HG03066 (cell line): ENCODE data around the gene NOXA1.
A peak's percentile ranks its signal among the peaks of the same experiment; 100 is the strongest.
"Not testable (repeated sequence)": the region's sequence is repeated elsewhere in the genome, so short reads cannot be mapped to it uniquely, and the experiment has no call there.

ENCODE experiments used
- ATAC-seq: cut with Tn5 transposase; IDR thresholded peaks from one replicate; pipeline ENCODE4 v1.9.1; 2021; ENCODE audit warnings: low read depth; ENCODE audit not compliant: unreplicated experiment

NOXA1 gene

DNA sequence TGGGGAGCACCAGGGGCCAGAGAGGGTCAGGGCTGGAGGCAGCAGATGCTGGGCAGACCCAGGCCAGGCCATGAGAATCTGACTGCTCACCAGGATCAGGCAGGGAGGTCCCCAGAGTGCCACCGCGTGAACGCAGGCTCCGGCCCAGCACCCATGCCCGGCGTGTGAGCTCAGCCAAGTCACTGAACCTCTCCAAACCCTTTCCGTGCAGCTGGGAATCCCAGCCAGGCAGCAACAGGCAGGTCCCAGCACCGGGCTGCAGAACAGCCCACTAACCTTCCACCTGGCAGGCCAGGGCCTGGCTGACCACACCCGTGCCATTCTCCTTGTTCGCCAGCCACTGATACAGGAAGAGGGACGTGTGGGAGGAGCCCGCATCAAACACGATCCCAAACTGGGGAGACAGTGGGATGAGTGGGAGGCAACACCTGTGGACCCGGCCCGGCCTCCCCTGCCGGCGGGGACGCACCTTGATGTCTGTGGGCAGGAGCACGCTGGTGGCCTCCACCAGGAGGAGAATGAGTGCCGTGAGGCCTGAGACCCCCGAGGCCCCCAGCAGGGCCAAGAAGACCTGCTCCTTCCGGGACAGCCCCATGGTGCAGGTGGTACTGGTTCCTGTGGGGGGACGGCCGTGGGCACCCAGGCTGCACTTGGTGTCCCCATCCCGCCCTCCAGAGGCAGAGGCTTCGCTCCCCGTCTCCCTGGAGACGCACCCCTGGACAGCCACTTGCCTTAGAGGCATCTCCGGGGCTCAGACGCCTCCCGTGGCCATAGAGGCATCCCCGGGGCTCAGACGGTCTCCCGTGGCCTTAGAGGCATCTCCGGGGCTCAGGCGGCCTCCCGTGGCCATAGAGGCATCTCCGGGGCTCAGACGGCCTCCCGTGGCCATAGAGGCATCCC, 14.7 kb downstream of the NOXA1 start:
- no peak for ATAC-seq

DNA sequence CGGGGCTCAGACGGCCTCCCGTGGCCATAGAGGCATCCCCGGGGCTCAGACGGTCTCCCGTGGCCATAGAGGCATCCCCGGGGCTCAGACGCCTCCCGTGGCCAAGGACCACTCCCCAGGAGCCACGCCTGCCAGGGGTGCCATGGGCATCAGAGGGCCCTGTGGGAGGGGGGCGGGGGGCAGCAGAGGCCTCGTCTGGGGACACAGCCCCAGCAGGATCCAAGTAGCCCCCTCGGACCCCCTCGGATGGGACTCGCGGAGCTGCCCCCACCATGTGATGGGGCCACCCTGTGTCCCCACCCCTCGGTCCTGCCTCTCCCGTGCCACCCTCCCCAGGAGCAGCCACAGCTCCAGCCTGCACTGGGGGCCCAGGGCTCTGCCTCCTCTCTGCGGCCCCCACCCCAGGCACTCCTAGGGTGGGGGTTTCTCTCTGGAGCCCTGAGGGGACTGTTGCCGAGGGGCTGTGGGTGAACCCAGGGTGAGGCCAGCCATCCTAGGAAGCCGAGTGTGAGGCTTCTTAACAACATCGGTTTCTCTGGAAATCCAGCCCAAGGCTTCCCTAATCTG, 15.5 kb downstream of the NOXA1 start:
- ATAC-seq, result no peak

DNA sequence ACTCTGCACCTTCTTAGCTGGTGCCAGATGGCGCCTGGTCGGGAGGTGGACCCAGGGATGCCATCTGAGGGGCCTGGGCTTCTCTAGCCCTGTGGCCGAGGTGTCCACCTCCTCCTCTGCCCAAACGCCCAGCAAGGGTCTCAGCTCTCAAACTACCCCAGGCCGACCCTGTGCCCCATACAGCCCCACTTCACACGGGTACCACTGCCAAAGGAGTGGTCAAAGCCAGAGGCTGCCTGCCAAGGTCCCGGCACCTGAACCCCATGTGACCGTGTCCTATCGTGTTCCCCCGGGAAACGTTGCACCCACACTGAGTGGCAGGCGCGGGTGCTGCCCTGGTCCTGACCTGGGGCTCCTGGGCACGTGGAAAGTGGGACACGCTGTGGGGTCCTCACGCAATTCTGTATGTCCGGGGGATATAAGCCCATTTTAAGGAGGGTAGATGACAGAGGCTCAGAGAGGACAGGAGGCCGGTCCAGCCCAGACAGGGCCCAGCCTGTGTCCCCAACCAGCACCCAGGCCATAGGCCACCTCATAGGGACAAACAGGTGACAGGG, 16.0 kb downstream of the NOXA1 start:
- no peak for ATAC-seq

DNA sequence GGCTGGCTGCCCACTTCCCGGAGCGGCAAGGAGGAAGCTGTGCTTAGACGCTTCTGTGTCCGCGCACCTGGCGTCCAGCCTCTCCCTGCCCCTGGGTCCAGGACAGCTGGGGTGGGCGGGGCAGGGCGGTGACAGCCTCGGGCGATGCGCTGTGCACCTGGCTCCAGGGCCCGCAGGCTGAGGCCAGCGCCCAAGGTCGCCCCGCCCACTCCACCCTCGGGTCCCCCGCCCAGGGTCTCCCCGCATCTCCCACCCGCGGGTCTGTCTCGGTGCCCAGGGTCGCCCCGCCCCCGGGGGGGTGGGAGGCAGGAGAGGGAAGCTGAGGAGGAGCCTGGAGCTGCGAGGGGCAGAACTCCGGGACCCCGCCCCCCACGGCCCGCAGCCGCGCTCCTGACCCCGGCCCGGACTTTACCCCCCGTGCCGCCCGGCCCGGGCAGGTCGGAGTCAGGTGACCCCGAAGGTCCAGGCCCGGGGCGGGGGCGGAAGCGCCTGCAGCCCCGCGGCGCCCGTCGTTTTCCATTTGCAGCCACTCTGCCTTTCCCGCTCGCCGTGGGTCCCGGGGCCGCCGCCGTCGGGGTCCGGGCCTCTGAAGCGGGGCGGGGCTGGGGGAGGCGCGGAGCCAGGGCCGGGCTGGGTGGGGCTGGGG, 18.2 kb downstream of the NOXA1 start, which contains the start of gene ENTPD8:
ENTPD8 (minus strand) TSS at position 69 of the 646 bp plus-strand sequence. CDS start 3,072 bp downstream, outside the sequence.
- ATAC-seq, result no peak

DNA sequence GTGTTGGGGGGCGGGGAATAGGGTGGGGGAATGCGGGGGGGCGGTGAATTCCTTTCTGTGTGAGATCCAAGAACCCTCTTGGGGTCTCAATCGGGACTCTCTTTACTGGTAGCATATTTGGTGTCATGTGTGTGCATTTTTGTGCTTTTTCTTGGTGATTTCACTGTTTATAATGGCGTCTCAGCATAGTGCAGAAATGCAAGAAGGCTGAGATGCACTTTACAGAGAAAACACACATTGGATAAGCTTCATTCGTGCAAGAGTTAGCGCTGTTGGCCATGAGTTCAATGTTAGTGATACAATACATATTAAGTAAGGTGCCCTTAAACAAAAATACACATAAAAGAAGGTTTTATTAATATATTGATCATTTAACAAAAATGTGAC, 18.7 kb downstream of the NOXA1 start:
- no peak for ATAC-seq

DNA sequence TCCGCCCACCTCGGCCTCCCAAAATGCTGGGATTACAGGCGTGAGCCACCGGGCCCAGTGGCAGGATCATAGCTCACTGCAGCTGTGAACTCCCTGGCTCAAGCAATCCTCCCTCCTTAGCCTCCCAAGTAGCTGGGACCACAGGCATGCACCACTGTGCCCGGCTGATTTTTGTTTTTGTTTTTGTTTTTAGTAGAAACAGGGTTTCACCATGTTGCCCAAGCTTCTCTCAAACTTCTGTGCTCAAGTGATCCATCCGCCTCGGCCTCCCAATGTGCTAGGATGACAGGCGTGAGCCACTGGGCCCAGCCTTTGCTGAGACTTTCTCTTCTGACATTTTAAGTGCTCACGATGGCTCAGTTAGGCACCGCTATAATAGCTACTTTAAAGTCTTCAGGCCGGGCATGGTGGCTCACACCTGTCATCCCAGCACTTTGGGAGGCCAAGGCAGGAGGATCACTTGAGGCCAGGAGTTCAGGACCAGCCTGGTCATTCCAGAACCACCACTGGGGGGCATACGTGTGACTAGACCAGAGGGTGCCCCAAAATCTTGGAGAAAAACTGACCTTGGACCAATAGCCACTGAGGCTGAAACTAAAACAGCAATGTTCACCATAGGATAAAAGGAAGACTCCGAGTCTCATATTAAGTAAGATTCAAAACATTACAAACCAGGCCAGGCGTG, 21.1 kb downstream of the NOXA1 start:
- no peak for ATAC-seq

DNA sequence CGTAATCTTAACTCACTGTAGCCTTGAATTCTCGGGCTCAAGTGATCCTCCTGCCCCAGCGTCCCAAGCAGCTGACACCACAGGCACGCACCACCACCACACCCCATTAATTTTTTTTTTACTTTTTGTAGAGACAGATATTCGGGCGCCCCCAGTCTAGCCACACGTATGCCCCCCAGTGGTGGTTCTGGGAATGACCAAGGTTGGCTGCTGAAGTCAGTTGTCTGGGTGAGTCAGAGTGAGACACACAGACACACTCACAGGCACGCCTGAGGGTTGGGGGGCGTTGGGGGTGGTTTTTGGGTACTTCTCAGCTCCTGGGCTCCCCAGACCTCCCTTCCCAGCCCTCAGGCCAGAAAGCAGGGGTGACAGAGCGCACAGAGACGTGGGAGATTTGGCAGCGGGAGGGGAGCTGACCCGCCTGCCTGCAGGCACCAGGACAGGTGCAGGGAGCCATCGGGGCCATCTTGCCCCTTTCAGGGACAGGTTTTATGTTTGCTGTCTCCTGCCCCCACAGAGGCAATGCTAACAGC, 22.1 kb downstream of the NOXA1 start:
- ATAC-seq, result peak; percentile 57

DNA sequence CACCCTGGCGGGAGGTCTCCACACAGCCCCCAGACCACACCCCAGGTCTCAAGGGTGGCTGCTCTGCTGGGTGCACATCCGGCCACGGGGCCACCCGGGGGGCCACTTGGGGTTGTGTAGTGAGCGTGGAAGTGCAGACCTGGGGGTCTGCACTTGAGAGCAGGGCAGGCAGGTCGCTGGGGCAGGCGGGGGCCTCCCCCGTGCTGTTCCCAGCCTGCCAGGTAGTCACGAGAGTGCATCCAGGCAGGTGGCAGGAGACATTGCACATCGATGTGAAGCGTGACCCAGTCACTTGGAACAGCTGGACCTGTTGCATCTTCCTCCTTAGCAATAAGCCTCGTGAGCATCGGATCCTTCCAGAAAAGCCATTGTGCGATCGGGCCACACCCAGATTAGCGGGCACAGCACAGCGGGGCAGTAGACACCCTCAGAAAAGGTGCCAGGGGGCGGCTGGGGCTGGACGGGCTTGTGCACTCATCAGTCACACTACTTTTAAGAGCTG, 22.8 kb downstream of the NOXA1 start:
- ATAC-seq, result no peak

DNA sequence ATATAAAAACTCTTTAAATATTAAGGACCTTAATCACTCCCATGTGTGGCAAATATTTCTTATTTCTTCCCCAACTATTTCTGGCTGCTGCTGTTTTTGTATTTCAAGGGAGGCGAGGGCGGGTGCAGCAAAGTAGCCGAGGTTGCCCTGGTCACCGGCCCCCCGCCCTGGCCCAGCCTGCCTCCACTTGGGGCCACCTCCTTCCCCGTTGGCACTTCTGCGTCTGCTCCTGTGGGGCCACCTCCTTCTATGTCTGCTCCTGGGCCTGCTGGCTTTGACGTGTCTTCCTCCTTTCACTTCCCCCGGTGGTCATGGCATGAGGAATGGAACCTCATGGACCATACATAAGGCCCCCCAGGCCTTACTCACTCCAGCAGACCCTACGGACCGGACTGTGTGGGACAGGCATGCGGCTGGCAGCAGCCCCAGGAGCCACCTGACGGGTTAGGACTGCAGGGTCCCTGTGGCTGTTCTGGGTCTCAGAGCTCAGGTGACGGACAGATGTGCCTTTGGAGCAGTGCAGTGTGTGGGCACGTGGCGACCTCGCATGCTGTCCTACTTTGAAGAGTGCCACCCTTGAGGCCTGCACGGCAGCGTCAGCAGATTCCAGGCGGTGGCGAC, 23.8 kb downstream of the NOXA1 start:
- no peak for ATAC-seq

DNA sequence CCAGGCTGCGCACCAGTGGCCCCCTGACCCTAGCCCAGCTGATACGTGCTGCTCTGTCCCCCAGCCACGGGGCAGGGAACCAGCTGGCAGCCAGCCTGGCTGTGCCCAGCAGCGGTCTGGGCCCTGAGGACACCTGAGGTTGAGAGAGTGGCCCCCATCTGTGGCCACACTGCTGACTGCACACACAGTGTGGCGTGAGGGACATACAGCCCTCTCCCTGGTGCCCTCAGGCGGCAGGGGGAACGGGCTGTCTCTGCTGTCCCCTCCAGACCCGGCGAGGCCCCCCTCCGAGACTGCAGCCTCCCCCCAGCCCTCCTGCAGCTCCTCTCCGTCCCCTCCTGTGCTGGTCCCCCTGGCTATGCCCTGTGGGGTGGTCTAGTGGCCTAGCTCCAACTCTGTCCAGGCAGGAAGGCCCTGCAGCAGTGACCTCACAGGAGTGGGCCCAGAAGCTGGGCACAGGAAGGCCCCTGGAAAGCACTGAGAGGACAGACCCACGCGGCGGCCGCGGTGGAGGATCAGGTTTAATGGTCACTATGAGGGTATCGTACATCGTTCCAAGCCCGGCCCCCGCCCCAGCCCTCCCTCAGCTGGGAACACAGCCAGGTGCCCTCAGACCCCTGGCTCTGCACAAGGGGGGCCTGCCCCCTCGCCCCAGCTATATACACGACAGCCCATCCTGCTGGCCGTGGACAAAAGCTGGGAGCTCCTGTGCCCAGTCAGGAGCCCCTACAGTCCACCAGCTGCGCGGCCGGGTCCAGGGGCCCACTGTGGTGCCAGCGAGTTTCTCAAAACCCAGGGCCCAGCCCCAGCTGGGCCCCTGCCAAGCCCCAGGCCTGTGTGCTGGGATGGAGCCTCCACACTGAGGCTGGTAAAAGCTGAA, 24.8 kb downstream of the NOXA1 start:
- no peak for ATAC-seq

DNA sequence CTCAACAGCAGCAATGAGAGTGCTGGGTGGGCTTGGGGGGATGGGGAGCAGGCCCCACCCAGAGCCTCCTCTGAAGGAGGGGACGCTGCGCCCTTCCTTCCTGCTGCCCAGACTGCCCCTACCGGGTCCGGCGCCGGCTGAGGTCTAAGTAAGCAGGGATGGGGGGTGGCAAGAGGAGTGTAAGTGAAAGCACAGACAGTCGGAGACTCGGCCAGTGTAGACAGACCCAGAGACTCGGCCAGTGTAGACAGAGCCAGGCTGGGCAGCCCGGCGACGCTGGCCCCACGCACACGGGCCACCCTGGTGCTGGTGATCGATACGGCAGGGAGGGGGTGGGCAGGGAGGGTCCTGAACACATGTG, 25.4 kb downstream of the NOXA1 start:
- no peak for ATAC-seq

DNA sequence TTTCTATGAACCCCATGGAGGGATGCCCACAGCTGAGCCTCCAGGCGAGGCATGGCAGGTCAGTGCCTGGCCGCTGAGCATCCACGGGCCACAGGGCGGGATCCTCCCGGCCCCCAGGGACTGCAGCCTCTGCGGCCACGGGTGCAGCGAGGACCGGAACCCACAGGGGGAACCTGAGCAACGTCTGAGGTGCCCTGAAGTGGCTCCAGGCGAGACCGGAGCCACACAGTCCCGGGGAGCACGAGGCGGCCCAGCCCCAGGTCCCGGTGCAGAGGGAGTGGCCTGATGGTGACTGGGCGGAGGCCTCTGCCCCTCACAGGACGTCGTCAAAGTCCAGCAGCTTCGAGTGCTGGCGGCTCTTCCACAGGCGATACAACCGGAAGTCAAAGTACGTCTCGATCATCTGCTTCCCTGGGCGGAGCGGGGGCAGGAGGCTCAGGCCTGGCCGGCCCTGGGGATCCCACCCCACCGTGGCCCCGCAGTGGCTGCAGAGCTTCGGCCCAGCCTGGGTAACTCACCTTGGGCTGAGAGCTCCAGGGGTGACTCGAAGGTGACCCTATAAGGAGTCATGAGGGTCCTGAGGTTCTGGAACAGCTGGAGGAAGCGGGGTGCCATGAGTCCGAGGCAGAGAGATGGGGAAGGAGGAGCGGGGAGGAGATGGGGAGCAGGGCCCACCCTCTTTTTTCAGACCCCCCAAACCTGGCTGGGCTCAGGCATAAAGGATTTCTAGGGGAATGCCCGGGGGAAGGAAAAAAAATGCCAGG, 26.1 kb downstream of the NOXA1 start:
- ATAC-seq, result no peak

DNA sequence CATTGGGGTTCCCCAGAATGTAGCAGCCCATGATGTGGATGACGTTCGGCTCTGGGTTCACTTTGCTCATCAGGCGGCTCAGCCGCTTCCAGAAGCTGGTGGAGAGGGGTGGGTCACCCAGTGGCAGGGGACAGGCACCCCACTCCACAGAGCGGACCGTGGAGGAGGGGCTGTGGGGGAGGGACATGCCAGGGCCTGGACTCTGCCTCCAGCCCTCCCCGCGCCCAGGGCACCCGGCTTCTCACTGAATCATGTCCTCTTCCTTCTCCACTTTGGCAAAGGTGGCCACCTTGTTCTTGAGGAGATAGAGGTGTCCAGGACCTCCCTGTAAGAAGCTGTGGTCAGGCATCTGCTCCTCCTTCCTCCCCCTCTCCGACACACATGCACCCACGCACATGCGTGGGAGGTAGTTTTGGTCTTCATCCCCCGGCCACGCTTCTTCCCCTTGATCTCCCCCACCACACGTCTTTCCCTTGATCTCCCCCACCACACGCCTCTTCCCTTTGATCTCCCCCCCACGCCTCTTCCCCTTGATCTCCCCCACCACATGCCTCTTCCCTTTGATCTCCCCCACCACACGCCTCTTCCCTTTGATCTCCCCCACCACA, 26.8 kb downstream of the NOXA1 start:
- ATAC-seq, result no peak

DNA sequence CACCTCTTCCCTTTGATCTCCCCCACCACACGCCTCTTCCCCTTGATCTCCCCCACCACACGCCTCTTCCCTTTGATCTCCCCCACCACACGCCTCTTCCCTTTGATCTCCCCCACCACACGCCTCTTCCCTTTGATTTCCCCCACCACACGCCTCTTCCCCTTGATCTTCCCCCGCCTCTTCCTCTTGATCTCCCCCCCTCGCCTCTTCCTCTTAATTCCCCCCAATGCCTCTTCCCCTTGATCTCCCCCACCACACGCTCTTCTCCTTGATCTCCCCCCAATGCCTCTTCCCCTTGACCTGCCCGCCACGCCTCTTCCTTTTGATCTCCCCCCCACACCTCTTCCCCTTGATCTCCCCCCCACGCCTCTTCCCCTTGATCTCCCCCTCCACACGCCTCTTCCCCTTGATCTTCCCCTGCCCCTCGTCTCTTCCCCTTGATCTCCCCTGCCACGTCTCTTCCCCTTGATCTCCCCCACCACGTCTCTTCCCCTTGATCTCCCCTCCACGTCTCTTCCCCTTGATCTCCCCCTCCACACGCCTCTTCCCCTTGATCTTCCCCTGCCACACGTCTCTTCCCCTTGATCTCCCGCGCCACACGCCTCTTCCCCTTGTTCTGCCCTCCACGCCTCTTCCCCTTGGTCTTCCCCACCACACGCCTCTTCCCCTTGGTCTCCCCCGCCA, 27.5 kb downstream of the NOXA1 start:
- ATAC-seq, result not testable (repeated sequence)

DNA sequence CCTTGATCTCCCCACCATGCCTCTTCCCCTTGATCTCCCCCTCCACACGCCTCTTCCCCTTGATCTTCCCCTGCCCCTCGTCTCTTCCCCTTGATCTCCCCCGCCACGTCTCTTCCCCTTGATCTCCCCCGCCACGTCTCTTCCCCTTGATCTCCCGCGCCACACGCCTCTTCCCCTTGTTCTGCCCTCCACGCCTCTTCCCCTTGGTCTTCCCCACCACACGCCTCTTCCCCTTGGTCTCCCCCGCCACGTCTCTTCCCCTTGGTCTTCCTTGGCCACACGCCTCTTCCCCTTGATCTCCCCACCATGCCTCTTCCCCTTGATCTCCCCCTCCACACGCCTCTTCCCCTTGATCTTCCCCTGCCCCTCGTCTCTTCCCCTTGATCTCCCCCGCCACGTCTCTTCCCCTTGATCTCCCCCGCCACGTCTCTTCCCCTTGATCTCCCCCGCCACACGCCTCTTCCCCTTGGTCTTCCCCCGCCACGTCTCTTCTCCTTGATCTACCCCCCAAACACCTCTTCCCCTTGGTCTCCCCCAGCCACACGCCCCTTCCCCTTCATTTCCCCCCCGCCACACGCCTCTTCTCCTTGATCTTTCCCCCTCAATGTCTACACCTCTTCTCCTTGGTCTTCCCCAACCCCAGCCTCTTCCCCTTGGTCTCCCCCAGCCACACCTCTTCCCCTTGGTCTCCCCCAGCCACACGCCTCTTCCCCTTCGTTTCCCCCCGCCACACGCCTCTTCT, 28.2 kb downstream of the NOXA1 start:
- not testable (repeated sequence) for ATAC-seq

DNA sequence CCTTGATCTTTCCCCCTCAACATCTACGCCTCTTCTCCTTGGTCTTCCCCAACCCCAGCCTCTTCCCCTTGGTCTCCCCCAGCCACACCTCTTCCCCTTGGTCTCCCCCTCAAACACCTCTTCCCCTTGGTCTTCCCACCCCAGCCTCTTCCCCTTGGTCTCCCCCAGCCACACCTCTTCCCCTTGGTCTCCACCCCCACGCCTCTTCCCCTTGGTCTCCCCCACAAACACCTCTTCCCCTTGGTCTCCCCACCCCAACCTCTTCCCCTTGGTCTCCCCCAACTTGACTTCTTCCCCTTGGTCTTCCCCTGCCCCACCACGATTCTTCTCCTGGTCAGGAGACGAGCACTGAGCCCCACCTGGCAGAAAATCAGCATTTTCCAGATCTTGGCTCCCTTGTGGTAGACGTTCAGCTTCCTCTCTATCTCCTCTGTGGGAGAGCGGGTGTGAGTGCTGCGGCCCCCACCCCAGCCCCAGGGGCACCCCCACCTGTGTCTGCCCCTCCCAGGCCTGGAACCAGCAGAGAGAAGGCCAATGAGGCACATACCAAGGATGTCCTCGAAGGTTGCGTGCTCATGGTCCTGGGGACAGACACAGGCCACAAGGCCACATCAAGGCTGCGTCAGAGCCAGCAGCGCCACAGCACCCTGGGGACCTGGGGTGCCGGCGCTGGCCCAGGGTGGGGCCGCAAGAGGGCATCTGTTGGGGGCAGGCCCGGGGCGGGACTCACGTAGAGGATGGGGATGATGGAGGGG, 29.0 kb downstream of the NOXA1 start:
- ATAC-seq, result no peak
